Suppressor macrophage treated with lipopolysaccharide for 1 hour (primary cell): Measurements from ENCODE around the gene KSR1.

Experiments
- DNase-seq, 3 donors: peaks; one replicate each; pipeline ENCODE4 v3.0.0-alpha.2; 2020 to 2022

KSR1 gene

GRCh38 chr17:27573971-27574525 lies 117.8 kb downstream of the KSR1 start:
- no peak for DNase-seq

DNA sequence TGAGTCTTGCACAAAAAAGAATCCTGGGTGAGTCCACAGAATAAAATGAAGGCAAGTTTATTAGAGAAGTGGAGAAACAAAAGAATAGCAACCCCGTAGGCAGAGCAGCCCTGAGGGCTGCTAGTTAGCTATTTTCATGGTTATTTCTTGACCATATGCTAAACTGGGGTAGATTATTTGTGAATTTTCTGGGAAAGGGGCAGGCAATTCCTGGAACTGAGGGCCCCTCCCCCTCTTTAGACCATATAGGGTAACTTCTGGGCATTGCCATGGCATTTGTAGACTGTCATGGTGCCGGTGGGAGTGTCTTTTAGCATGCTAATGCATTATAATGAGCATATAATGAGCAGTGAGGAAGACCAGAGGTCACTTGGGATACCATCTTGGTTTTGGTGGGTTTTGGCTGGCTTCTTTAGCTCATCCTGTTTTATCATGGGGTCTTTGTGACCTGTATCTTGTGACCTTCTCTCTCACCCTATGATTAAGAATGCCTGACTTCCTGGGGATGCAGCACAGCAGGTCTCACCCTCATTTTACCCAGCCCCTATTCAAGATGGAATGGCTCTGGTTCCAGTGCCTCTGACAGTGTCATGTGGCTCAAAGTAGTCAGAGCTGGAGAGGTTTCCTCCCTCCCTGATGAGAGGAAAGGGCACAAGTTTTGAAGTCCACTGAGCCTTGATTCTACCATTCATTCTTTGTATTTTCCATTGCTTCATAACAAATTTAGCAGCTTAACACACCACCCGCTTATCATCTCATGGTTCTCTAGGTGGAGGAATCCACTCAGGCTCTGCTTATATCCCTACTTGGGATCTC lies 119.1 kb downstream of the KSR1 start:
- no peak for DNase-seq

- DNase-seq = no peak
Observed at GRCh38 chr17:27575912-27576252, 119.6 kb downstream of the KSR1 start.

DNA sequence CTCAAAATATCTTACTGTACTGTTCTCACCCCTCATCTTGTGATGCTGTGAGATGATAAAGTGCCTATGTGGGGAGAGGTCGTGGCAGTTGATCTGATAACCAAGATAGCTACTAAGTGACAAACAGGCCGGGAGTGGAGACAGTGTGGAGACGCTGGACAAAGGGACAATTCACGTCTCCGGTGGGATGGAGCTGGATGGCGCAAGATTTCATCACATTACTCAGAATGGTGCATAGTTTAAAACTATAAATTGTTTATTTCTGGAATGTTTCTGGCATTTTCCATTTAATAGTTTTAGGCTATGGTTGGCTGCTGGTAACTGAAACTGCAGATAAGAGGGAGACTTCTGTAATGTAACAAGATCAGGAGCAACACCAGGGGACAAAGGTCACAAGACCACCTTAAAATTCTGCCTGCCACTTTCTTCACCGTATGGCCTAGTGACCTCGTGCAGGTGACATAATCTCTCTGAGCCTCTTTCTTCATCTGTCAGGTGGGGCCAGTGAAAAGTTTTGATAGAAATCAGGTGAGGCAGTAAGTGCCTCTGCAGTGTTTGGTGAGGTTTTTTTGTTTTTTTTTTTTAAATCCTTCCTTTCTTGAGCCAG lies 120.3 kb downstream of the KSR1 start:
- DNase-seq = no peak

- no peak for DNase-seq
Observed at GRCh38 chr17:27577121-27577761, 121.0 kb downstream of the KSR1 start.

DNA sequence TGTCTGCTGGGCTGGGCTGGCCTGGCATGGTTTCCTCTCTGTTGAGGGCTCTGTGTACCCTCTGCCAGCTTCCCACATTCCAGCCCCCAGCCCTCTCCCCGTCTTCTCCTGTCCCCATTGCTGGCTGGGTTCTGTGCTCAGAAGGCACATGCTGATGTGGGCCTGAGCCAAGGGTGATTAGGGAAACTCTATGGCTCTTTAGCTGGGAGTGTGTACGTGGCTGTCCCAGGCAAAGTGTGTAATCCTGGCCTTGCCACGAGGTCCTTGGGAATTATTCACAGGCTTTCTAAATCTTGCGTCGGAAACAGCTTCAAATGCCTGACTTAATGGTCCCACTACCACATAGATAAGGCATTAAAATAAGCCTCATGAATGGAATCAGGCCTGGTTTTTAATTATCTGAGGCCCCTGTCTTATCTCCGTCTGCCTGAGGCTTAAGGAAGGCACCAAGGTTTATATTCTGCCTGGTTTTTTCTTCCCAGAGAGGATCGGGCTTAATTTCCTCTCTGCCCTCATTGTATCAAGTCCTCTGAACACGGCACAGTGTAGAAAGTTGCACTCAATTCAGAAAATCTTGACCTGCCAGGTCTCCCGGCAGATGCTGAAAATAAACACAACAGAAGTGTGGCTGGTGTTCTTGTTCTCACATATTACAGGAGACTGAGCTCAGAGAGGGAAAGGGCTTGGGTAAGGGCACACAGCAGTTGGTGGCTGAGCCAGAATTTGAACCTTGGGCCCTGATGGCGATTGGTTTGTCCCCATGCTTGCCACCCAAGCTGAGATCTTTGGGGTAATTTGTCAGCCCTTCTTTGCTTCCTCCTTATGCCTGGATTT lies 121.9 kb downstream of the KSR1 start:
- no peak for DNase-seq

GRCh38 chr17:27578718-27579085 lies 122.5 kb downstream of the KSR1 start:
- no peak for DNase-seq

DNA sequence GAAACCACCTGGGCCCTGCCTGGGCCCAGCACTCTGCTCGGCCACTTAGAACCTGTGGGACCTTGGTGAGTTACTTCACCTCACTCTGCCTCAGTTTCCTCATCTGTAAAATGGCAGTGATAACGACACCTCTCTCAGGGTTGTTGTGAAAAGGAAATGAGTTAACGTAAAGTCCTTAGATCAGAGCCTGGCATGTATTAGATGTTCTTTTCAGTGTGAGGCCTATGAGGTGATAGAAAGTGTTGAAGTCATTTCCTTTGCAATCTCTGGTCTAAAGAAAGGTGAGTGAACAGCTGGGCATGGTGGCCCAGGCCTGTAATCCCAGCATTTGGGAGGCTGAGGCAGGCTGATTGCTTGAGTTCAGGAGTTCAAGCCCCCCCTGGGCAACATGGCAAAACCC lies 123.1 kb downstream of the KSR1 start:
- no peak for DNase-seq

- no peak for DNase-seq
Observed at GRCh38 chr17:27579897-27580321, 123.7 kb downstream of the KSR1 start.

DNA sequence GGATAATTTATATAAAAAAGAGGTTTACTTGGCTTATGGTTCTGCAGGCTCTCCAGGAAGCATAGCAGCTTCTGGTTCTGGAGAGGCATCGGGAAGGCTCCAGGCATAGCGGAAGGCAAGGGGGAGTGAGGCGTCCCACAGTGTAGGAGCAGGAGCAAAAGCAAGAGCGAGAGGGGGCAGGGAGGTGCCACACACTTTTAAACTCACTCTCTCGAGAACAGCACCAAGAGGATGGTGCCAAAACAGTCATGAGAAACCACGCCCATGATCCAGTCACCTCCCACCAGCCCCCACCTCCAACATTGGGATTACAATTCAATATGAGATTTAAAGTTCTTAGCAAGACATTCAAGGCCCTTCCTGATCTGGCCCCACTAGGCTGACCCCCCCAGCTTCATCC lies 124.8 kb downstream of the KSR1 start:
- DNase-seq = no peak

DNA sequence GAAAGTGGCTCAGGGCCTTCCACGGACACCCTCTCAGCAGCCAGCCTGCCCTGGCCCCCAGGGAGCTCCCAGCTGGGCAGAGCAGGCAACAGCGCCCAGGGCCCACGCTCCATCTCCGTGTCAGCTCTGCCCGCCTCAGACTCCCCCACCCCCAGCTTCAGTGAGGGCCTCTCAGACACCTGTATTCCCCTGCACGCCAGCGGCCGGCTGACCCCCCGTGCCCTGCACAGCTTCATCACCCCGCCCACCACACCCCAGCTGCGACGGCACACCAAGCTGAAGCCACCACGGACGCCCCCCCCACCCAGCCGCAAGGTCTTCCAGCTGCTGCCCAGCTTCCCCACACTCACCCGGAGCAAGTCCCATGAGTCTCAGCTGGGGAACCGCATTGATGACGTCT lies 126.4 kb downstream of the KSR1 start:
- DNase-seq = no peak

GRCh38 chr17:27585153-27585681 lies 129.0 kb downstream of the KSR1 start:
- DNase-seq = no peak

DNA sequence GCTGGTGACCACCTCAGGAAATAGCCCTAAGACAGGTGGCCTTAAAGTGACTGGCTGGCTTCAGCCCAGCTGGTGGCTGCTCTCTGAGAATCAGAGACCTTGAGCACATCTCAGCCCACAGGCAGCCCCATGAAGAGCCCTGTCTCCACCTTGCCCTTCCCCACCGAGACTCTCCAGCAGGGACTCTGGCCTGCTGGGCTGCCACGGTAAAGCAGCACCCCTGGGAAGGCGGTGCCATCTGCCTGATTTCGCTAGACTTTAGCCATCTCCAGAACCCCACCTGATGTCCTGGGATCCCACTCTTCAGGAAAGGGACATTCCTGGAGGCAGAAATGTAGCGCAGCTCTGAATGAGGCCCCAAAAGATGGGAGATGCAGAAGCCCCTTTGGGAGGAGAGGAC lies 129.5 kb downstream of the KSR1 start:
- DNase-seq = no peak

DNA sequence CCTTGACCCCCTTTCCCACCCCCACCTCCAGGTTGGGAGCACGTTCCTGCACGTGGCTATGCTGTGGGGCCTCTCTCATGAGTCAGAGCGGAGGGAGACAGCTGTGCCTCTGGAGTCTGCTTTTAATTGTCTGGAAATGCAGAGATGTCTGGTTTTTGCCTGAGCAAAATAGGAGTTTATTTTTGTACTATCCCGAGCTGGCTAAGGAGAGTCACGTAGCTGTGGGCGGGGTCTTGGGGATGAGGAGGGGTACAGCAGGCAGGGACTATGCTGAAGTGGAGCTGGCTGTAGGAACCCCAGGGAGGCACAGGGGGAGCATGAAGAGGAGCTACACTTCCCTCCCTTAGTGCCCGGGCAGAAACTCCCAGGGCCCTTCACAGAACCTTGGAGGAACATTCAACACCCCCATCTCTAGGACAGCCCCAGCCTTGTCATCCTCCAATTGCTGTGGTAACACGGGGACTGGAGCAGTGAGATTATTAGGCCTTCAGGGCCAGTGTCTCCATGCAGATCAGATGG lies 130.0 kb downstream of the KSR1 start:
- no peak for DNase-seq

DNA sequence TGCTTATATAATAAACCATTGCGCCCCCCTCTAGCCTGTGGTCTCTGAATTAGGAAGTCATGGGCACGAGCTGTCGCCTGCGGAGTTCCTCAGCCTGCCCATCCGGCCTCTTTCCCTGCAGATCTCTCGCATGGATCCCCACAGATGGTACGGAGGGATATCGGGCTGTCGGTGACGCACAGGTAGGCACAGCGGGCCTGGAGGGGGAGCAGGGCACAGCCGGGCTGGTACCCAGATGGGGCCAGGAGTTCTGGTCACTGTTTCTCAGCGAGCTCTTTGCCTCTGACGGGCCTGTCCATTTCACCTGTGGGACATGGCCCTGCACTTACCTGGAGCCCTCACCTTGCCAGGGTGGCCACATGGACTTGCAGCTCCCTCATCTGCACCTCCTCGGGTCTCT lies 132.1 kb downstream of the KSR1 start:
- DNase-seq = no peak

DNA sequence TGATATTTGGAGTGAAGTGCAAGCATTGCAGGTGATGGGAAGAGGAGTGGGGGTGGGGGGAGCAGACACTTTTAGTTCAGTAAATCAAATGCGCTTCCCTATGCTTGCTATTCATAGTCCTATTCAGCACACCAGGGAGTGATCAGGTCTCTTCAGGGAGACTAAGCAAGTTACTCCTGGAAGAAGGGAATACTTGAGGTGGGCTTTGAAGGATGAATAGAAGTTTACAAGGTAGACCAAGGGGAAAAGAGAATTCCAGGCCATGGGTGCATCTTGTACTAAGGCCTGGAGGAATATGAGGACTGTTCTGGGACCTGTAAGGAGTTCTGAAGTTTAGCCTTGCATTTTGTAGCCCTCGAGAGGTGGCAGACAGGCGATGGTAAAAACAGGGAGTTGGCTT lies 134.6 kb downstream of the KSR1 start:
- DNase-seq = no peak

GRCh38 chr17:27591986-27592385 lies 135.7 kb downstream of the KSR1 start:
- DNase-seq = no peak

- DNase-seq = no peak
Observed at GRCh38 chr17:27593232-27593856, 137.1 kb downstream of the KSR1 start.

- DNase-seq = no peak
Observed at GRCh38 chr17:27593857-27594255, 137.6 kb downstream of the KSR1 start.

- DNase-seq = no peak
Observed at GRCh38 chr17:27595208-27595607, 139.0 kb downstream of the KSR1 start.

DNA sequence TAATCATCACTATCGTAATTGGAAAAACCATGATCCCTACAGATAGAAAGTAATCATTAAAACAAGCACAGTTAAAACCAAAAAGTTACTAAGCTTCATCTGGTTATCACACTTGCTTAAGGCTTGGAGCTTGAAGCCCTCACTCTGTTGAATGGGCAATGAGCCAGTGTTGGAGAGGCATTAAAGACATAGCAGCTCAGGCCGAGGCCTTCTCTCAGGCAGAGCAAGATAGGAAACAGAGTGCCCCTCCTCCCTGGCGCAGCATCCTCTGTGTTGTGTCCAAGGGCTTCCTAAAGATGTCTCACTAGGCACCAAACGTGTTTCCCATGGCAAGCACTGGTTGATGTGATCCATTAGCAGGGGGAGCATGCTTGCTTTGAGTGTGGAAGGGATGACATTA lies 139.8 kb downstream of the KSR1 start:
- DNase-seq = no peak

DNA sequence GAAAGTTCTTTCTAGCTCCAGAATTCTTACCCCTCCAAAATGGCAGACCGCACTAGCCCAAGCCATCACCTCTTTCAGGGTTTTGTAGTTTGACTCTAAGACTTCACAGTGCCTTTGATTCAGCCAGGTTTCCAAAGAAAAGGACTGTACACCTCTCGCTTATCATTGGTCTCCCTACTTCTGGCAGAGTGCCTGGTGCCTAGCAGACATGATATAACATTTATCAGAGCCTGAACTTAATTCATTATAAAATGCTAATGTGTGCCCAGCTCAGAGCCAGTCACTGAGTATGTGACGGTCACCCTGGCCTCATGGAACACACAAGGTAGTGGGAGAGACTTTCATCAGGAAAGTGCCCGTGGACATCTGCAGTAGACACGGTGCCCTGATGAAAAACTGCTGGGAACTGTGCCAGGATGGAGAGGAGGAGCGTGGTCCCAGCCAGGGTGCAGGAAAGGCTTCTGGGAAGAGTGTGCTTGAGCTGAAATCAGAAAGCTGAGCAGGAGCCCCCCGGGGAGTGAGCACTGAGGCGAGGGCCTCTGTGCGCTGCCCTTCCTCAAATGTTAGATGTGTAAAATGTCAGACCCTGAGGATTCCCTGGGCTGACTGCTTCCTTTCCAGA lies 140.4 kb downstream of the KSR1 start:
- DNase-seq = no peak
